Neural cell (in vitro differentiated cells): ENCODE data around the gene UBALD1. TPM values are rescaled to one million over a fixed set of nuclear protein-coding genes. Genes with fewer than 3 reads are reported as not detected.

ENCODE experiments used
- H2AFZ ChIP-seq: fragments of 200-600, 300-800 bp; sonication (generic), shearing (Covaris generic); 2 replicates; pipeline ENCODE4 v1.6.0; 2014; ENCODE audit warnings: low read depth, mild to moderate bottlenecking, antibody characterized with exemption, low read length, moderate library complexity
- H3F3A ChIP-seq: fragments of 200-600 bp; shearing (Covaris generic); 2 replicates; pipeline ENCODE4 v1.6.1; 2016; ENCODE audit warnings: mild to moderate bottlenecking, moderate library complexity, mixed read lengths, antibody characterized with exemption, low read length; ENCODE audit not compliant: insufficient read depth, poor library complexity, severe bottlenecking
- H3K27ac ChIP-seq: fragments of 200-600, 300-800 bp; sonication (generic), shearing (Covaris generic); 2 replicates; pipeline ENCODE4 v1.5.1; 2014; ENCODE audit warnings: mild to moderate bottlenecking, low read length, moderate library complexity
- H3K27me3 ChIP-seq: fragments of 300-800, 200-600 bp; sonication (generic), shearing (Covaris generic); 2 replicates; pipeline ENCODE4 v1.6.0; 2014; ENCODE audit warnings: mild to moderate bottlenecking, low read depth, low read length, moderate library complexity; ENCODE audit not compliant: insufficient read depth
- H3K36me3 ChIP-seq: fragments of 300-800, 200-600 bp; sonication (generic), shearing (Covaris generic); 2 replicates; pipeline ENCODE4 v1.5.1; 2014; ENCODE audit warnings: mild to moderate bottlenecking, antibody characterized with exemption, low read length, moderate library complexity; ENCODE audit not compliant: insufficient read depth
- H3K4me2 ChIP-seq: fragments of 300-800, 200-600 bp; sonication (generic), shearing (Covaris generic); 2 replicates; pipeline ENCODE4 v1.6.0; 2014; ENCODE audit warnings: mild to moderate bottlenecking, low read length
- H3K4me3 ChIP-seq: fragments of 300-800, 200-600 bp; sonication (generic), shearing (Covaris generic); 2 replicates; pipeline ENCODE4 v1.5.1; 2014; ENCODE audit warnings: mild to moderate bottlenecking, low read length, moderate library complexity
- H3K79me2 ChIP-seq: fragments of 200-600 bp; shearing (Covaris generic); replicated peaks from 2 replicates; pipeline ENCODE4 v1.6.0; 2014; ENCODE audit warnings: mild to moderate bottlenecking, low read length, moderate library complexity; ENCODE audit not compliant: insufficient read depth
- H3K9ac ChIP-seq: fragments of 300-800, 200-600 bp; sonication (generic), shearing (Covaris generic); 2 replicates; pipeline ENCODE4 v1.6.1; 2016; ENCODE audit warnings: mild to moderate bottlenecking, low read length, mixed read lengths
- H3K9me2 ChIP-seq: fragments of 200-600 bp; shearing (Covaris generic); 2 replicates; pipeline ENCODE4 v1.6.1; 2016; ENCODE audit warnings: mild to moderate bottlenecking, low read length, mixed read lengths; ENCODE audit not compliant: insufficient read depth
- H3K9me3 ChIP-seq: fragments of 200-600, 300-800 bp; sonication (generic), shearing (Covaris generic); 2 replicates; pipeline ENCODE4 v1.6.1; 2016; ENCODE audit warnings: mild to moderate bottlenecking, mixed run types, low read length, moderate library complexity, mixed read lengths
- H4K20me1 ChIP-seq: fragments of 200-600 bp; shearing (Covaris generic); 2 replicates; pipeline ENCODE4 v1.6.1; 2016; ENCODE audit warnings: mild to moderate bottlenecking, mixed run types; ENCODE audit not compliant: insufficient read depth
- CTCF ChIP-seq: fragments of 450-650 bp; IDR thresholded peaks from 2 replicates; pipeline ENCODE4 v1.5.1; 2014; ENCODE audit warnings: antibody characterized with exemption, mild to moderate bottlenecking, moderate library complexity; ENCODE audit not compliant: poor library complexity, severe bottlenecking
- EP300 ChIP-seq: fragments of 450-650 bp; conservative IDR thresholded peaks from 2 replicates; pipeline ENCODE4 v1.6.1; 2014; ENCODE audit warnings: antibody characterized with exemption, mild to moderate bottlenecking, moderate library complexity; ENCODE audit not compliant: poor library complexity, severe bottlenecking
- EZH2 ChIP-seq: fragments of 200-600, 300-800 bp; shearing (Covaris generic), sonication (generic); IDR thresholded peaks from 2 replicates; pipeline ENCODE4 v1.6.1; 2014; ENCODE audit warnings: antibody characterized with exemption, low read length, borderline replicate concordance, mild to moderate bottlenecking; ENCODE audit not compliant: insufficient read depth, poor library complexity, severe bottlenecking
- MXI1 ChIP-seq: fragments of 450-650 bp; conservative IDR thresholded peaks from 2 replicates; pipeline ENCODE4 v1.6.1; 2014; ENCODE audit warnings: antibody characterized with exemption, mild to moderate bottlenecking; ENCODE audit not compliant: poor library complexity, severe bottlenecking
- POLR2AphosphoS5 ChIP-seq: IDR thresholded peaks from 2 replicates; pipeline ENCODE4 v1.6.1; 2012
- RAD21 ChIP-seq: fragments of 450-650 bp; conservative IDR thresholded peaks from 2 replicates; pipeline ENCODE4 v1.6.1; 2014; ENCODE audit warnings: antibody characterized with exemption, mild to moderate bottlenecking, moderate library complexity
- REST ChIP-seq: IDR thresholded peaks from 2 replicates; pipeline ENCODE4 v1.6.1; 2012; ENCODE audit warnings: borderline replicate concordance
- SMC3 ChIP-seq: fragments of 450-650 bp; conservative IDR thresholded peaks from 2 replicates; pipeline ENCODE4 v1.6.1; 2014; ENCODE audit warnings: antibody characterized with exemption, mild to moderate bottlenecking, moderate library complexity; ENCODE audit not compliant: poor library complexity
- TAF1 ChIP-seq: IDR thresholded peaks from 2 replicates; pipeline ENCODE4 v1.6.1; 2012; ENCODE audit warnings: low read depth
- polyA minus RNA-seq: library from RNA; depleted of rRNA, polyadenylated mRNA; stranded (reverse); fragments of >200 nt; gene quantifications from 2 replicates; pipeline ENCODE4 v1.2.3, GENCODE V29; 2014
- polyA plus RNA-seq: library from polyadenylated mRNA; depleted of rRNA; stranded (reverse); fragments of >200 nt; gene quantifications from 2 replicates; pipeline ENCODE4 v1.2.3, GENCODE V29; 2014

UBALD1 gene
- 3.3 and 4.1 TPM in 2 replicates for polyA plus RNA-seq
- 8.8 and 18.5 TPM in 2 replicates for polyA minus RNA-seq

- peak within 1 kb of the TSS; percentile 90 for H3K4me3 ChIP-seq
- H3K79me2 ChIP-seq, result peaks cover 13% of the 10 kb centered on the region
- H3K9ac ChIP-seq, result peak within 1 kb of the TSS; percentile 91
- peak; percentile 75 for TF ChIP-seq EP300
- no peak for TF ChIP-seq CTCF
- TF ChIP-seq TAF1, result peak; percentile 69
- no peak for TF ChIP-seq SMC3
- TF ChIP-seq RAD21, result no peak
- TF ChIP-seq POLR2AphosphoS5, result peak; percentile 96
- peak; percentile 26 for TF ChIP-seq MXI1
- TF ChIP-seq REST, result peak; percentile 49
- TF ChIP-seq EZH2, result no peak
- peaks cover 6% of the 10 kb centered on the region for H4K20me1 ChIP-seq
- H3F3A ChIP-seq, result no peaks in the 10 kb centered on the region
- H3K4me2 ChIP-seq, result peak within 1 kb of the TSS; percentile 91
- no peaks in the 10 kb centered on the region for H3K27me3 ChIP-seq
- H3K9me3 ChIP-seq, result no peaks in the 10 kb centered on the region
- H3K9me2 ChIP-seq, result no peaks in the 10 kb centered on the region
- H3K36me3 ChIP-seq, result no peaks in the 10 kb centered on the region
- H3K27ac ChIP-seq, result peak within 1 kb of the TSS; percentile 93
- peak within 1 kb of the TSS; percentile 51 for H2AFZ ChIP-seq
Measured at GRCh38 chr16:4614571-4615383, at the start of gene UBALD1. Gene UBALD1 (minus strand): TSS chr16:4614888. CDS start chr16:4614797, 91 bp downstream.

GRCh38 chr16:4663777-4664465 is 49.2 kb upstream of the UBALD1 start:
- Histone ChIP-seq H3K9me2 (no peaks in the 10 kb centered on the region), H3K79me2 (no peaks in the 10 kb centered on the region), H3K4me2 (no peak overlapping the region), H3K27me3 (no peaks in the 10 kb centered on the region), H3K27ac (no peak overlapping the region), H3K36me3 (no peaks in the 10 kb centered on the region), H3K9me3 (no peaks in the 10 kb centered on the region), H4K20me1 (no peaks in the 10 kb centered on the region), H2AFZ (no peak overlapping the region), H3K9ac (no peak overlapping the region), H3F3A (no peaks in the 10 kb centered on the region), H3K4me3 (no peak overlapping the region)
- TF ChIP-seq EP300, result no peak
- TF ChIP-seq RAD21, result no peak
